Psoas muscle (tissue), 8 donors: ENCODE data around the gene CCDC78. TPM values are rescaled to one million over a fixed set of nuclear protein-coding genes. Genes with fewer than 3 reads are reported as not detected.

Experiments used
- ATAC-seq, 4 donors: fragments of 200-7000 bp; cut with Tn5 transposase; one replicate each; pipeline ENCODE4 v1.9.1; 2020; ENCODE audit warnings: moderate library complexity in 3 of 4, mild to moderate bottlenecking in 2 of 4
- DNase-seq, 2 donors: peaks; one replicate each; pipeline ENCODE4 v3.0.0-alpha.2; 2020
- H3K27ac ChIP-seq: fragments of 200-600 bp; one replicate; pipeline ENCODE4 v1.8.0; 2022
- H3K27me3 ChIP-seq, 3 donors: fragments of 200-600 bp in 1 of 3; one replicate each; pipeline versions ENCODE4 v1.6.1 to v1.8.0; 2013 to 2022; ENCODE audit warnings: low read length in 2 of 3, mild to moderate bottlenecking in 2 of 3, moderate library complexity in 1 of 3; ENCODE audit not compliant: insufficient read depth in 3 of 3
- H3K36me3 ChIP-seq, 2 donors: fragments of 200-600 bp in 1 of 2; one replicate each; pipeline versions ENCODE4 v1.6.1 to v1.8.0; 2013 to 2022; ENCODE audit warnings: low read depth in 1 of 2, mild to moderate bottlenecking in 1 of 2, moderate library complexity in 1 of 2; ENCODE audit not compliant: insufficient read depth in 1 of 2
- H3K4me1 ChIP-seq: fragments of 200-600 bp; one replicate; pipeline ENCODE4 v1.8.0; 2022
- H3K4me3 ChIP-seq: fragments of 200-600 bp; one replicate; pipeline ENCODE4 v1.8.0; 2022; ENCODE audit warnings: mild to moderate bottlenecking
- H3K9me3 ChIP-seq: fragments of 200-600 bp; one replicate; pipeline ENCODE4 v1.8.0; 2022
- WGBS, 3 donors: extraction: QIAGEN DNeasy Blood & Tissue Kit; methylation state at CpG; one replicate each; pipeline versions ENCODE4 v1.1.6 to v1.1.7; 2013; 5-methylcytosine and 5-hydroxymethylcytosine counted together
- intact Hi-C, 2 donors: fragments of 100-400 bp; cut with DNase I; formaldehyde crosslinking; loops; one replicate each; pipeline versions ENCODE4 v1.11.0 to v1.14.2; 2022
- polyA plus RNA-seq, 3 donors: library from polyadenylated mRNA; stranded (reverse); fragments of 200-250 nt; gene quantifications; one replicate each; pipeline ENCODE4 v1.2.3, GENCODE V29; 2013
- total RNA-seq, 4 donors: library from RNA; stranded (reverse); fragmentation: NEBNext Ultra II Directional in 2 of 4; extraction: Animal tissue kit (Norgen Biotek cat#: 25700) in 2 of 4; gene quantifications; one replicate each; pipeline versions ENCODE4 v1.2.1 to v1.2.4, GENCODE V29; 2021 to 2023
- TF ChIP-seq, protein P1 (sequence below): fragments of 200-600 bp; IDR thresholded peaks from one replicate; pipeline ENCODE4 v1.8.0; 2022; ENCODE audit warnings: antibody characterized with exemption
- donor health status: healthy with polysubstance abuse.
- donor health status: DM: no; HTN: no; CAD: no; lungs with moderate emphysema.
- donor health status: Bipolar disorder and iron deficiency.
- donor health status: healthy.
- donor health status: DM: yes; HTN: yes; CAD: no.
- donor health status: DM: no; HTN: no; CAD: no.
- donor health status: DM: no; HTN: no; CAD: no.
- donor health status: DM: yes; HTN: yes; CAD: no.

The CCDC78 gene
- total and polyA plus RNA-seq, 7 donors, result 0.11 to 0.16 (median 0.12) TPM; not detected in 4

- WGBS, 3 donors, result 1% methylated on average over 37 to 115 of the region's 115 CpGs
- no peaks in the 10 kb centered on the region for H3K9me3 ChIP-seq
- intact Hi-C loops, result no loop called here
- TF ChIP-seq, protein P1, sequence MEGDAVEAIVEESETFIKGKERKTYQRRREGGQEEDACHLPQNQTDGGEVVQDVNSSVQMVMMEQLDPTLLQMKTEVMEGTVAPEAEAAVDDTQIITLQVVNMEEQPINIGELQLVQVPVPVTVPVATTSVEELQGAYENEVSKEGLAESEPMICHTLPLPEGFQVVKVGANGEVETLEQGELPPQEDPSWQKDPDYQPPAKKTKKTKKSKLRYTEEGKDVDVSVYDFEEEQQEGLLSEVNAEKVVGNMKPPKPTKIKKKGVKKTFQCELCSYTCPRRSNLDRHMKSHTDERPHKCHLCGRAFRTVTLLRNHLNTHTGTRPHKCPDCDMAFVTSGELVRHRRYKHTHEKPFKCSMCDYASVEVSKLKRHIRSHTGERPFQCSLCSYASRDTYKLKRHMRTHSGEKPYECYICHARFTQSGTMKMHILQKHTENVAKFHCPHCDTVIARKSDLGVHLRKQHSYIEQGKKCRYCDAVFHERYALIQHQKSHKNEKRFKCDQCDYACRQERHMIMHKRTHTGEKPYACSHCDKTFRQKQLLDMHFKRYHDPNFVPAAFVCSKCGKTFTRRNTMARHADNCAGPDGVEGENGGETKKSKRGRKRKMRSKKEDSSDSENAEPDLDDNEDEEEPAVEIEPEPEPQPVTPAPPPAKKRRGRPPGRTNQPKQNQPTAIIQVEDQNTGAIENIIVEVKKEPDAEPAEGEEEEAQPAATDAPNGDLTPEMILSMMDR, result no peak
- no peaks in the 10 kb centered on the region for H3K36me3 ChIP-seq
- no peak for ATAC-seq
- peaks cover 0 to 93% (median 59%) of the 10 kb centered on the region in 3 donors for H3K27me3 ChIP-seq
- peak within 1 kb of the TSS; percentile 28 for H3K4me3 ChIP-seq
- no peak within 1 kb of the TSS for H3K27ac ChIP-seq
- DNase-seq, result no peak
- no peaks in the 10 kb centered on the region for H3K4me1 ChIP-seq
Observed at GRCh38 chr16:705431-706188, 20.6 kb downstream of the CCDC78 start, which contains the start of gene FBXL16. TSS of gene FBXL16 (minus strand) at chr16:705801. CDS start at chr16:697405, 8,396 bp downstream.

- Histone ChIP-seq H3K36me3 (no peaks in the 10 kb centered on the region), H3K27ac (no peak overlapping the region), H3K4me1 (no peaks in the 10 kb centered on the region), H3K9me3 (no peaks in the 10 kb centered on the region), H3K27me3 (peaks cover 0 to 93% (median 59%) of the 10 kb centered on the region in 3 donors), H3K4me3 (no peak overlapping the region)
- DNase-seq (no peak), ATAC-seq (no peak)
- 9 to 13% (median 10%) methylated on average over 29 to 50 of the region's 50 CpGs for WGBS, 3 donors
- intact Hi-C loops, result no loop called here
- TF ChIP-seq, protein P1, result no peak
Observed at GRCh38 chr16:704552-705380, 21.5 kb downstream of the CCDC78 start.

DNA sequence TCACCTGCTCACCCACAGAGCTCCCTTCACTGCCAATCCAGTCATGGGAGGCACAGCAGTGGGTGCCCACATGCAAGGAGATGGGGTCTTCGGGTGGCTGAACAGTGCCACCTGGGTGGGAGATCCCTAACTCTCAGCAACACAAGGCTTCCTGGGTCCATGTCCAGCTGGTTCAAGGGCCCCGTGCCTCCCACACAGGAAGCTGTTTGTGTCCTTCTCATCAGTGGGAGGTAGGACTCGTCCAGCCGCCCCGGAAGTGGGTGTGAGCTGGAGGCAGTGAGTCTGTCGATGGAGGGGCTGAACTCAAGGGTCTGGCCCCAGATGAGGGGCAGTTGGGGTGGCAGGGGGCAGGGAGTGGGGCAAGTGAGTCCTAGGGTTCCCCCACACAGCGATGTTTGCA lies 22.2 kb downstream of the CCDC78 start:
- 59 to 62% (median 61%) methylated on average over 7 of the region's 7 CpGs for WGBS, 3 donors
- TF ChIP-seq, protein P1, result no peak
- H3K9me3 ChIP-seq, result no peaks in the 10 kb centered on the region

GRCh38 chr16:703406-703805 lies 22.8 kb downstream of the CCDC78 start:
- 69 to 73% (median 70%) methylated on average over 12 of the region's 12 CpGs for WGBS, 3 donors
- no peak overlapping the region for H3K4me3 ChIP-seq
- H3K9me3 ChIP-seq, result no peaks in the 10 kb centered on the region
- peaks cover 0 to 95% (median 56%) of the 10 kb centered on the region in 3 donors for H3K27me3 ChIP-seq
- H3K36me3 ChIP-seq, result no peaks in the 10 kb centered on the region
- DNase-seq (no peak), ATAC-seq (no peak)
- no peak overlapping the region for H3K27ac ChIP-seq
- intact Hi-C loops, result no loop called here
- TF ChIP-seq, protein P1, result no peak
- H3K4me1 ChIP-seq, result no peaks in the 10 kb centered on the region

More for the DNA sequence above, 22.2 kb downstream of the CCDC78 start:
- no peak overlapping the region for H3K4me3 ChIP-seq
- H3K4me1 ChIP-seq, result no peaks in the 10 kb centered on the region
- peaks cover 0 to 95% (median 60%) of the 10 kb centered on the region in 3 donors for H3K27me3 ChIP-seq
- intact Hi-C loops, result no loop called here
- ATAC-seq (no peak), DNase-seq (no peak)
- no peak overlapping the region for H3K27ac ChIP-seq
- H3K36me3 ChIP-seq, result no peaks in the 10 kb centered on the region
